ENCODE data around the gene PUSL1.
A peak's percentile ranks its signal among the peaks of the same experiment; 100 is the strongest.

PUSL1 gene

GRCh38 chr1:1307923-1308755, at the start of gene PUSL1, which contains the start of gene ACAP3:
TSS of gene PUSL1 (plus strand) at chr1:1308597. CDS start at chr1:1308644, 47 bp downstream.
TSS of gene ACAP3 (minus strand) at chr1:1307930. CDS start at chr1:1307815, 115 bp downstream.
- peak; percentile 84 for DNase-seq

- DNase-seq = no peak
These were observed 49.3 kb upstream of the PUSL1 start for GRCh38 chr1:1259119-1259488.

- no peak for DNase-seq
These were observed 48.9 kb upstream of the PUSL1 start for GRCh38 chr1:1259540-1259939.

GRCh38 chr1:1259951-1260600, 48.3 kb upstream of the PUSL1 start:
- no peak for DNase-seq

- no peak for DNase-seq
These were observed 47.4 kb upstream of the PUSL1 start for GRCh38 chr1:1260843-1261560.

GRCh38 chr1:1262071-1262470, 46.3 kb upstream of the PUSL1 start:
- no peak for DNase-seq

GRCh38 chr1:1262758-1263157, 45.6 kb upstream of the PUSL1 start:
- no peak for DNase-seq

GRCh38 chr1:1264026-1264425, 44.4 kb upstream of the PUSL1 start:
- DNase-seq = no peak

- no peak for DNase-seq
These were observed 43.5 kb upstream of the PUSL1 start for GRCh38 chr1:1264868-1265272.

- DNase-seq = no peak
These were observed 40.7 kb upstream of the PUSL1 start for GRCh38 chr1:1267488-1268283.

GRCh38 chr1:1268284-1268682, 40.1 kb upstream of the PUSL1 start:
- no peak for DNase-seq

GRCh38 chr1:1270813-1271212, 37.6 kb upstream of the PUSL1 start:
- DNase-seq = no peak

GRCh38 chr1:1272341-1273208, 35.8 kb upstream of the PUSL1 start:
- DNase-seq = no peak

GRCh38 chr1:1273209-1273511, 35.2 kb upstream of the PUSL1 start:
- DNase-seq = no peak

- DNase-seq = peak; percentile 89
These were observed 34.7 kb upstream of the PUSL1 start, which contains the start of gene UBE2J2 for GRCh38 chr1:1273512-1274298. TSS of gene UBE2J2 (minus strand) at chr1:1273854. CDS start at chr1:1267992, 5,862 bp downstream.

- DNase-seq = no peak
These were observed 34.0 kb upstream of the PUSL1 start for GRCh38 chr1:1274299-1274930.

- DNase-seq = no peak
These were observed 33.4 kb upstream of the PUSL1 start for GRCh38 chr1:1274931-1275431.

GRCh38 chr1:1275836-1276235, 32.6 kb upstream of the PUSL1 start:
- DNase-seq = no peak

GRCh38 chr1:1278620-1279019, 29.8 kb upstream of the PUSL1 start:
- DNase-seq = no peak

GRCh38 chr1:1279028-1279427, 29.4 kb upstream of the PUSL1 start:
- no peak for DNase-seq
